Mucosa of descending colon (tissue), 3 donors: ENCODE results near the gene CHST12. TPM values are rescaled to one million over a fixed set of nuclear protein-coding genes. Genes with fewer than 3 reads are reported as not detected.

Source experiments
- ATAC-seq: fragments of 200-7000 bp; cut with Tn5 transposase; one replicate; pipeline ENCODE4 v1.9.1; 2020; ENCODE audit warnings: mild to moderate bottlenecking, moderate library complexity
- DNase-seq, 3 donors: peaks; one replicate each; pipeline ENCODE4 v3.0.0-alpha.2; 2020
- H3K36me3 ChIP-seq: fragments of 200-600 bp; one replicate; pipeline ENCODE4 v1.8.0; 2021; ENCODE audit warnings: low read depth, mild to moderate bottlenecking
- H3K4me1 ChIP-seq: fragments of 200-600 bp; one replicate; pipeline ENCODE4 v1.8.0; 2021; ENCODE audit warnings: low read depth, mild to moderate bottlenecking
- H3K4me3 ChIP-seq: fragments of 200-600 bp; one replicate; pipeline ENCODE4 v1.8.0; 2021; ENCODE audit warnings: mild to moderate bottlenecking
- H3K9me3 ChIP-seq: fragments of 200-600 bp; one replicate; pipeline ENCODE4 v1.8.0; 2021; ENCODE audit warnings: mild to moderate bottlenecking
- intact Hi-C, 2 donors: fragments of 100-400 bp; cut with DNase I in 1 of 2; cut with micrococcal nuclease in 1 of 2; formaldehyde crosslinking; loops; one replicate each; pipeline versions ENCODE4 v1.11.0 to v1.11.1; 2022; cut with DNase I, micrococcal nuclease
- total RNA-seq, 3 donors: library from RNA; stranded (reverse); fragmentation: NEBNext Ultra II Directional in 2 of 3; extraction: Animal tissue kit (Norgen Biotek cat#: 25700) in 2 of 3; gene quantifications; one replicate each; pipeline versions ENCODE4 v1.2.1 to v1.2.4, GENCODE V29; 2021 to 2023
- TF ChIP-seq, protein P1 (sequence below): fragments of 200-600 bp; IDR thresholded peaks from one replicate; pipeline ENCODE4 v1.8.0; 2022; ENCODE audit warnings: antibody characterized with exemption, mild to moderate bottlenecking
- donor health status: DM: no; HTN: no; CAD: no; lungs with moderate emphysema.
- donor health status: DM: no; HTN: no; CAD: no.
- donor health status: DM: no; HTN: yes; CAD: no.

Gene CHST12
- total RNA-seq, 3 donors from 2014 or later, result 10.7 to 20.9 (median 12.2) TPM

DNA sequence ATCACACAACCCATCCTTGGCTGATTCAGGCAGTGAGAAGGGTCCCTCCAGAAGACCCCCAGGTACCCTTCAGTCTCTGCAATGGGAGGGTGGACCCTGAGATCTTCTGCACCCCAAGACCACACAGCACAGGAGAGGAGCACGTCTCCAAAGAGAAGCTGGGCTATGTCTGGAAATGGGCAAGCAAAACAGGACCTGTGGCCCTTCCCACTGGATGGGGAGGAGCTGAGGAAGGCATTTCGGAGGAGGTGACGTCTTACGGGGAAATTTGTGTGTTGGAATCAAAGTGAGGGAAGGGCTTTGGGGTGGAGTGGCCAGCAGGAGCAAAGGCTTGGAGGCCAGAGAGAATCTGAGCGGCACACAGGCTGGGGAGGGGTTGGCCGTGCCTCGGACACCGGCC, 56.3 kb downstream of the CHST12 start:
- H3K4me3 ChIP-seq, result no peak overlapping the region
- intact Hi-C loops, result no loop called here
- H3K36me3 ChIP-seq, result no peaks in the 10 kb centered on the region
- H3K4me1 ChIP-seq, result no peaks in the 10 kb centered on the region
- no peak for ATAC-seq
- no peaks in the 10 kb centered on the region for H3K9me3 ChIP-seq
- TF ChIP-seq, protein P1, sequence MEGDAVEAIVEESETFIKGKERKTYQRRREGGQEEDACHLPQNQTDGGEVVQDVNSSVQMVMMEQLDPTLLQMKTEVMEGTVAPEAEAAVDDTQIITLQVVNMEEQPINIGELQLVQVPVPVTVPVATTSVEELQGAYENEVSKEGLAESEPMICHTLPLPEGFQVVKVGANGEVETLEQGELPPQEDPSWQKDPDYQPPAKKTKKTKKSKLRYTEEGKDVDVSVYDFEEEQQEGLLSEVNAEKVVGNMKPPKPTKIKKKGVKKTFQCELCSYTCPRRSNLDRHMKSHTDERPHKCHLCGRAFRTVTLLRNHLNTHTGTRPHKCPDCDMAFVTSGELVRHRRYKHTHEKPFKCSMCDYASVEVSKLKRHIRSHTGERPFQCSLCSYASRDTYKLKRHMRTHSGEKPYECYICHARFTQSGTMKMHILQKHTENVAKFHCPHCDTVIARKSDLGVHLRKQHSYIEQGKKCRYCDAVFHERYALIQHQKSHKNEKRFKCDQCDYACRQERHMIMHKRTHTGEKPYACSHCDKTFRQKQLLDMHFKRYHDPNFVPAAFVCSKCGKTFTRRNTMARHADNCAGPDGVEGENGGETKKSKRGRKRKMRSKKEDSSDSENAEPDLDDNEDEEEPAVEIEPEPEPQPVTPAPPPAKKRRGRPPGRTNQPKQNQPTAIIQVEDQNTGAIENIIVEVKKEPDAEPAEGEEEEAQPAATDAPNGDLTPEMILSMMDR, result no peak
- no peak for DNase-seq

DNA sequence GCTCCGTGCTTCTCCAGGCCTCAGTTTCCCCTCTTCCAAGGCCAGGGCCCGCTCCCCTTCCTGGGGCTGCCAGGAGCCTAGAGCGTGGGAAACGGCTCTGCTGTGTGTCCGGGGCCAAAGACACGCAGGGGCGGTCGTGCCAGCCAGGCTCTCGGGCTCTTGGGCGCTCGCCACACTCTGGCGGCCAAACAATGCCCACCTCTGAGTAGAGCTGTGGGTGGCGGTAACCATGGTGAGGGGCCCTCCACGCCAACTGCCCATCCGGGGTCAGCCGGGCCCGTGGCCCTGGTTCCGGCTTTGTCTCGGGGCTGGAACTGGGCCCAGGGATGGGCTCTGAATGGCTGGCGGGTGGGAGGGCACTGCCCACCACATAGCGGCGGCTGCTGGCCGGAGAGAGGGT, 56.8 kb downstream of the CHST12 start:
- H3K9me3 ChIP-seq, result no peaks in the 10 kb centered on the region
- TF ChIP-seq, protein P1, result no peak
- no peak overlapping the region for H3K4me3 ChIP-seq
- intact Hi-C loops, result no loop called here
- ATAC-seq, result no peak
- DNase-seq, result no peak
- no peaks in the 10 kb centered on the region for H3K36me3 ChIP-seq
- no peaks in the 10 kb centered on the region for H3K4me1 ChIP-seq

DNA sequence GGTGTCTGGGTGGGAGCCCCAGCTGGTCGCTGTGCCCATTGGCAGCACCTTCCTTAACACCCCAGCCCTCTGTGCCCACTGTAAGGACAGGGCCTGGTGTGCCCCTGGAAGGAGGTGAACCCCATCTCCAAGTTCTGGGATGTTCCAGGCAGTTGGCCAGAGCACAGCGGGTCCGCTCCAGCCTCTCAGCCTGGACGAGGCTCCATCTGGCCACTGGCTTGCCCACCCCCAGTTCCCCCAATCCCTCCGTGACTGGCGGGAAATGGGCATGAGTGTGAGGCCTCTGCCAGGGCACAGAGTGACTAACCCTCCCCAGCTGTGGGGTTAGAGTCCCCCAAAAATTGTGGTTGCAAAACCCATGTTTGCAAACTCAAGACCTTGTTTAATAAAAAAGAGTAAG, 57.2 kb downstream of the CHST12 start:
- no peaks in the 10 kb centered on the region for H3K36me3 ChIP-seq
- no peaks in the 10 kb centered on the region for H3K4me1 ChIP-seq
- ATAC-seq, result no peak
- no peak for DNase-seq
- TF ChIP-seq, protein P1, result no peak
- no peak overlapping the region for H3K4me3 ChIP-seq
- intact Hi-C loops, result no loop called here
- H3K9me3 ChIP-seq, result no peaks in the 10 kb centered on the region

DNA sequence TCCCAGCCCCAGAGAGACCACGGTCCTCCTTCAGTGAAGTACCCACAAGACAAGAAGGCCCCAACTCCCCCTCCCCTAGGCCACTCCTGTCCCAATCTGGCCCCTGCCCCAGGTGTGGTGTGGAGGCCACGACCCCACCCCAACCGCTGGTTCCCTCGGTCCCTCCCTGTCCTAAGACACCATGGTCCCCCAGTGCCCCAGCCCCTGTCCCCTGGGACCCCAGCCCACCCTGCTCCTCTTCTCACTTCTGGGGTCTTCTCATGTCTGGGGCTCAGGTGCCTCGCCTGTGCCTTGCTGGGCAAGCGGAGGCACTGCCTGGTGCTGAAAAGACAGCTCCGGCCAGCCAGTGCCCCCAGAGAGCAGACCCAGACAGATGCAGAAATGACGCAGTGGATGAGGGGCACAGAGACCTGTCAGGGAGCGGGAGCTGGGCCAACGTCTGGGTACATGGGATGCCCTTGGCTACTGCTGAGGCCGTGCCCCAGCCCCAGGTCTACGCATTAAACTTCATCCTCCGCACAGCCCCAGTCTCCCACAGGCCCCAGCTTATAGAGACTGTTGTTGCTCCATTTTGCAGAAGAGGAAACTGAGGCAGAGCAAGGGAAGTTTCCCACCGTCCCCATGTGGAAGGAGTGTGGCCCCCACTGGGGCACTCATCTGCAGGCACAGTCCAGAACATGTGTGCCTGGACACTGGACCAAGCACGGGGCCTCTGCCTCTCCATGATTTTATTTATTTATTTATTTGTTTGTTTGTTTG, 58.0 kb downstream of the CHST12 start:
- Histone ChIP-seq H3K4me1 (no peaks in the 10 kb centered on the region), H3K9me3 (no peaks in the 10 kb centered on the region), H3K4me3 (no peak overlapping the region), H3K36me3 (no peaks in the 10 kb centered on the region)
- DNase-seq (no peak), ATAC-seq (no peak)
- TF ChIP-seq, protein P1, result no peak
- intact Hi-C loops, result no loop called here

DNA sequence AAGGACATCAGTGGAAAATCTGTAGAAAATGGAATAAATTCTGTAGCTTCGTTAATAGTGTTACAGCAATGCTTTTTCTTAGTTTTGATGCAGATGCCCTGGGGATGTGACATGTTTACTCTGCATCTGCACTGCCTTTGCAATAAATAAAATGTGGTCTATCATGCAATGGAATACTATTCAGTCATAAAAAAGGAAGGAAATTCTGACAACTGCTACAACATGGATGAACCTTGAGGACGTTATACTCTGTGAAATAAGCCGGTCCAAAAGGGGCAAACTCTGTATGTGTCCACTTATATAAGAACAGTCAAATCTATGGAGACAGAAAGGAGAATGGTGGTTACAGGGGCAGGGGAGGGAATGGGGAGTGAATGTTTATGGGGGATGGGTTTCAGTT, 59.3 kb downstream of the CHST12 start:
- intact Hi-C loops, result no loop called here

More for the DNA sequence above, 59.3 kb downstream of the CHST12 start:
- TF ChIP-seq, protein P1, result no peak
- H3K9me3 ChIP-seq, result no peaks in the 10 kb centered on the region
- ATAC-seq (no peak), DNase-seq (no peak)
- H3K4me1 ChIP-seq, result no peaks in the 10 kb centered on the region
- no peak overlapping the region for H3K4me3 ChIP-seq
- H3K36me3 ChIP-seq, result no peaks in the 10 kb centered on the region
